NCI-H2171 treated with DMSO at 0.1 percent for 48 hours (cell line): Measurements from ENCODE around the gene CACNA1F.

Experiments used
- DNase-seq: peaks from one replicate; lab custom pipeline; 2025; lab: John Stamatoyannopoulos, UW

The CACNA1F gene

GRCh38 chrX:49233176-49233575, at the start of gene CACNA1F:
TSS of gene CACNA1F (minus strand) at chrX:49233340. CDS start at chrX:49233309, 31 bp downstream.
- DNase-seq: no peak

GRCh38 chrX:49282647-49283011, 49.5 kb upstream of the CACNA1F start:
- peak; percentile 2 for DNase-seq

- DNase-seq: no peak
These were observed 44.9 kb upstream of the CACNA1F start for GRCh38 chrX:49278081-49278480.

- DNase-seq: no peak
These were observed 44.3 kb upstream of the CACNA1F start for GRCh38 chrX:49277535-49277830.

GRCh38 chrX:49276671-49277534, 43.8 kb upstream of the CACNA1F start:
- DNase-seq: no peak

- no peak for DNase-seq
These were observed 43.1 kb upstream of the CACNA1F start for GRCh38 chrX:49276207-49276606.

GRCh38 chrX:49273181-49273727, 40.1 kb upstream of the CACNA1F start:
- no peak for DNase-seq

- DNase-seq: no peak
These were observed 39.3 kb upstream of the CACNA1F start for GRCh38 chrX:49272421-49272820.

- DNase-seq: no peak
These were observed 38.2 kb upstream of the CACNA1F start for GRCh38 chrX:49271341-49271740.

GRCh38 chrX:49270249-49270921, 37.2 kb upstream of the CACNA1F start:
- DNase-seq: no peak

- no peak for DNase-seq
These were observed 36.7 kb upstream of the CACNA1F start, which contains the start of gene PPP1R3F for GRCh38 chrX:49269767-49270248. TSS of gene PPP1R3F (plus strand) at chrX:49269793. CDS start at chrX:49269870, 77 bp downstream.

- peak; percentile 97 for DNase-seq
These were observed 36.0 kb upstream of the CACNA1F start for GRCh38 chrX:49269010-49269766.

- DNase-seq: no peak
These were observed 35.5 kb upstream of the CACNA1F start for GRCh38 chrX:49268702-49269009.

GRCh38 chrX:49266523-49267445, 33.6 kb upstream of the CACNA1F start:
- peak; percentile 43 for DNase-seq

- DNase-seq: no peak
These were observed 31.3 kb upstream of the CACNA1F start, which contains the start of gene FOXP3 for GRCh38 chrX:49264460-49264859. TSS of gene FOXP3 (minus strand) at chrX:49264710. CDS start at chrX:49258505, 6,205 bp downstream.

GRCh38 chrX:49263631-49264030, 30.5 kb upstream of the CACNA1F start:
- no peak for DNase-seq

- DNase-seq: no peak
These were observed 29.5 kb upstream of the CACNA1F start for GRCh38 chrX:49262603-49263002.

- DNase-seq: no peak
These were observed 27.3 kb upstream of the CACNA1F start for GRCh38 chrX:49260221-49260985.

GRCh38 chrX:49258749-49259124, 25.6 kb upstream of the CACNA1F start:
- DNase-seq: no peak
